ENCODE results near the gene RMND1. TPM values are rescaled to one million over a fixed set of nuclear protein-coding genes. Genes with fewer than 3 reads are reported as not detected.

The RMND1 gene
- total and polyA plus RNA-seq, 10 donors = 11.7 to 23.2 (median 14.8) TPM

DNA sequence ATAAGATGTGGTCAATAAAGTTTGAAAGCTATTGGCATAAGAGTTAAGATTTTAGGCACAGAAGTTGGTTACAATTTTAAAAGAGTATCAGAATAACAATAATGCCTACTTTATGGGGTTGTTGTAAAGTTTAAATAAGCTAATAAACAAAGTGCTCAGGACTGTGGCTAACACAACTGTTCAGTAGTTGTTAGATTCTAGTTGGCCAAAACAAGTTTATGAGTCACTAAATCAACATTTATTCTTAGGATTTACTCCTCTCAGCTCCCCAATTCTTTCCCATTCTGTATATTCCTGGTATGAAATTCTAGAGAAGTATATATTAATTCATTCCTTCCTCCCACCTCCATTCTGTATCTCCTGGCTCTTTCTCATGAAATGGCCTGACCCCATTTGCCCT lies 14.5 kb downstream of the RMND1 start:
- intact Hi-C loops (cut with DNase I; ENCODE audit: low total_unique reads) = no loop called here
- no peak for DNase-seq
- Histone ChIP-seq H3K9me3 (no peaks in the 10 kb centered on the region), H3K36me3 (peaks cover 0 to 41% (median 3%) of the 10 kb centered on the region in 6 donors), H3K4me1 (peaks cover 12 to 31% (median 17%) of the 10 kb centered on the region in 6 donors), H3K27ac (no peak overlapping the region), H3K4me3 (no peak overlapping the region), H3K27me3 (replicated peaks in 1 of 7) (no peaks in the 10 kb centered on the region)
- TF ChIP-seq, protein P1, sequence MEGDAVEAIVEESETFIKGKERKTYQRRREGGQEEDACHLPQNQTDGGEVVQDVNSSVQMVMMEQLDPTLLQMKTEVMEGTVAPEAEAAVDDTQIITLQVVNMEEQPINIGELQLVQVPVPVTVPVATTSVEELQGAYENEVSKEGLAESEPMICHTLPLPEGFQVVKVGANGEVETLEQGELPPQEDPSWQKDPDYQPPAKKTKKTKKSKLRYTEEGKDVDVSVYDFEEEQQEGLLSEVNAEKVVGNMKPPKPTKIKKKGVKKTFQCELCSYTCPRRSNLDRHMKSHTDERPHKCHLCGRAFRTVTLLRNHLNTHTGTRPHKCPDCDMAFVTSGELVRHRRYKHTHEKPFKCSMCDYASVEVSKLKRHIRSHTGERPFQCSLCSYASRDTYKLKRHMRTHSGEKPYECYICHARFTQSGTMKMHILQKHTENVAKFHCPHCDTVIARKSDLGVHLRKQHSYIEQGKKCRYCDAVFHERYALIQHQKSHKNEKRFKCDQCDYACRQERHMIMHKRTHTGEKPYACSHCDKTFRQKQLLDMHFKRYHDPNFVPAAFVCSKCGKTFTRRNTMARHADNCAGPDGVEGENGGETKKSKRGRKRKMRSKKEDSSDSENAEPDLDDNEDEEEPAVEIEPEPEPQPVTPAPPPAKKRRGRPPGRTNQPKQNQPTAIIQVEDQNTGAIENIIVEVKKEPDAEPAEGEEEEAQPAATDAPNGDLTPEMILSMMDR (IDR thresholded peaks at IDR 0.05 in 8 of 11, conservative IDR thresholded peaks at IDR 0.05 in 3 of 11) = no peak
- TF ChIP-seq POLR2A (IDR thresholded peaks at IDR 0.05) (no peak), POLR2AphosphoS5 (IDR thresholded peaks at IDR 0.05) (no peak)

DNA sequence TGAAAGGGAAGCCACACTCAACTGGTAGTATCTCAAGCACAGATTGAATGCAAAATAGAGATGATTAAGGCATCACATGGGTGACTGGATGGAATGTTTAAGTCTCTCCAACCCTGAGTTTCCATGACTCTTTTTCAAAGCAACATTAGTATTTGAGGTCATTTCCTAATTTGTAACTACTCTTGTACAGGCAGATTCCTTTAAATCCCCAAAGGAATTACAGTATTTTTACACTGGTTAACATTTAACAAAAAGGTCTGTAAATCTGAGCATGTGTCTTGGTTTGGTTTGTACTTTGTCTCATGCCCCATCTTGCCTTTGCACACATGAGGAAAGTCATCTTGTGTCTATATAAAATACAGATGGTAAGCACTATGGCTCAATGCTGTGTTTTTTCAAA lies 15.1 kb downstream of the RMND1 start:
- Histone ChIP-seq H3K4me3 (no peak overlapping the region), H3K4me1 (peaks cover 11 to 27% (median 17%) of the 10 kb centered on the region in 6 donors)

DNA sequence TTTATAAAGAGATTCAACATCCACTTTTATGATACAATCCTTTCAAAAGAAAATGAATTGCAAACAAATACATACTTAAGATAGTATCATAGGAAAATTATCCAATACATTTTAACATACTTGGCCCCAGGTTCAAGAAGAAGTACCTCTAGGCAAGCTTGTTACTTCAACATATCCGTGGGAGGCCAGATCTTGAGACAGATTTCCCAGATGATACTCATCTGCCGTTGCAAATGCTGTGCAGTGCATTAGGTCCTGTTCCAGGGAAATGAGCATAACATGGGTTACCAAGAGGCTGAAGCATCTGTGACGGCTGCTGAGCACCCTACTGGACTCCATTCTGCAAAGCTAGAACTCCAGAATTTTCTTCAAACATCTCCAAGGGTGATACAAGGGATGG lies 15.6 kb downstream of the RMND1 start:
- no peak for DNase-seq
- 58 to 86% (median 79%) methylated on average over 3 of the region's 3 CpGs for WGBS, 5 donors
- no peak overlapping the region for H3K27ac ChIP-seq
- peaks cover 7 to 22% (median 12%) of the 10 kb centered on the region in 6 donors for H3K4me1 ChIP-seq
- H3K27me3 ChIP-seq (replicated peaks in 1 of 7) = no peaks in the 10 kb centered on the region
- H3K36me3 ChIP-seq = peaks cover 0 to 49% (median 9%) of the 10 kb centered on the region in 6 donors
- no peak overlapping the region for H3K4me3 ChIP-seq
- TF ChIP-seq POLR2AphosphoS5 (IDR thresholded peaks at IDR 0.05) = no peak
- TF ChIP-seq, protein P1 (IDR thresholded peaks at IDR 0.05 in 8 of 11, conservative IDR thresholded peaks at IDR 0.05 in 3 of 11) = no peak
- no peak for TF ChIP-seq POLR2A (IDR thresholded peaks at IDR 0.05)
- intact Hi-C loops (cut with DNase I; ENCODE audit: low total_unique reads) = no loop called here
- no peaks in the 10 kb centered on the region for H3K9me3 ChIP-seq

More for the DNA sequence above, 15.1 kb downstream of the RMND1 start:
- peaks cover 0 to 44% (median 7%) of the 10 kb centered on the region in 6 donors for H3K36me3 ChIP-seq
- intact Hi-C loops (cut with DNase I; ENCODE audit: low total_unique reads) = no loop called here
- DNase-seq = no peak
- no peak overlapping the region for H3K27ac ChIP-seq
- no peaks in the 10 kb centered on the region for H3K9me3 ChIP-seq
- TF ChIP-seq, protein P1 (IDR thresholded peaks at IDR 0.05 in 8 of 11, conservative IDR thresholded peaks at IDR 0.05 in 3 of 11) = no peak
- TF ChIP-seq POLR2AphosphoS5 (IDR thresholded peaks at IDR 0.05) (no peak), POLR2A (IDR thresholded peaks at IDR 0.05) (no peak)
- no peaks in the 10 kb centered on the region for H3K27me3 ChIP-seq (replicated peaks in 1 of 7)

DNA sequence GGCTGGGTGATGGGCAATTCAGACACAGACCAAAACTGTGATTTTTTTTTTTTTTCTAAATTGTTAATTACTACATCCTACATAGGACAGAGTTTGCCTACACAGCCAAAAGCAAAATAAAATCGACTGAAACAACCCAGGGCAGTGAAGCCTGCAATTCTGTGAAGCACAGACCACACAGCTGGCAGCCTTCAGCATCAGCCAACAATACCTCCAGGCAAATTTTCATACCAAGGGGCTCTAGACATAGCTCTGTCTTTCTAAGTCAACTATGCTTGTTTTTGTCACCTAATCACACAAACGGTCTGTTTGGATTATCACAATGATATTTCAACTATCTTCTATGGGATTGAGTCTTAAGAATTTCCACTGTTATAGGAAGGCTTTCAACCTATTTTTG lies 17.6 kb downstream of the RMND1 start:
- Histone ChIP-seq H3K36me3 (peaks cover 0 to 68% (median 24%) of the 10 kb centered on the region in 6 donors), H3K9me3 (no peaks in the 10 kb centered on the region), H3K4me1 (peaks cover 0 to 9% (median 0%) of the 10 kb centered on the region in 6 donors), H3K27ac (no peak overlapping the region), H3K4me3 (no peak overlapping the region), H3K27me3 (replicated peaks in 1 of 7) (no peaks in the 10 kb centered on the region)
- 49 to 71% (median 61%) methylated on average over 2 of the region's 2 CpGs for WGBS, 5 donors
- DNase-seq = no peak
- TF ChIP-seq POLR2AphosphoS5 (IDR thresholded peaks at IDR 0.05) = no peak
- no peak for TF ChIP-seq POLR2A (IDR thresholded peaks at IDR 0.05)
- TF ChIP-seq, protein P1 (IDR thresholded peaks at IDR 0.05 in 8 of 11, conservative IDR thresholded peaks at IDR 0.05 in 3 of 11) = no peak
- intact Hi-C loops (cut with DNase I; ENCODE audit: low total_unique reads) = no loop called here
